ENCODE results near the gene MOG. TPM values are rescaled to one million over a fixed set of nuclear protein-coding genes. Genes with fewer than 3 reads are reported as not detected.

The MOG gene
- total RNA-seq, 2 experiments from 2014 or later, result not detected

GRCh38 chr6:29626948-29627754 is 29.7 kb upstream of the MOG start:
- no peaks in the 10 kb centered on the region for H3K9me3 ChIP-seq (ENCODE audit: control insufficient read depth in 1 of 2, insufficient read depth in 1 of 2, low read length in 2 of 2)
- H3K36me3 Mint-ChIP-seq (ENCODE audit: low read depth), result peaks cover 24% of the 10 kb centered on the region
- H3K27me3 Mint-ChIP-seq, result no peaks in the 10 kb centered on the region
- TF ChIP-seq CTCF (IDR thresholded peaks at IDR 0.05), result no peak
- POLR2A ChIA-PET, result interaction anchor here (1.5 to 2.8 kb wide), 2 partner anchors 14 to 22 kb away, joined by 4 to 14 read pairs; no protein-coding TSS in a partner anchor
- peak overlapping the region in 1 of 2 donors; percentile 18 for H3K27ac ChIP-seq (ENCODE audit: low read depth in 1 of 2, low read length in 2 of 2)
- ATAC-seq (ENCODE audit: poor library complexity) (no peak), DNase-seq (peak in 1 of 14 experiments; percentile 41)
- peaks cover 44% of the 10 kb centered on the region for H3K4me1 Mint-ChIP-seq (ENCODE audit: low read depth)
- H3K4me3 Mint-ChIP-seq, result peak overlapping the region; percentile 83
- H3K9me3 Mint-ChIP-seq, result no peaks in the 10 kb centered on the region
- peak overlapping the region; percentile 31 for H3K27ac Mint-ChIP-seq
- H3K4me1 ChIP-seq (ENCODE audit: insufficient read depth, low read length), result peaks cover 35% of the 10 kb centered on the region
- no peaks in the 10 kb centered on the region for H3K27me3 ChIP-seq (ENCODE audit: control insufficient read depth in 1 of 2, insufficient read depth in 2 of 2, low read length in 2 of 2)
- intact Hi-C loops (cut with DNase I, micrococcal nuclease), result no loop called here
- peaks cover 10% of the 10 kb centered on the region for H3K36me3 ChIP-seq (ENCODE audit: insufficient read depth, low read length)
- H3K4me3 ChIP-seq (ENCODE audit: low read length), result peak overlapping the region; percentile 84
- CTCF ChIA-PET, result interaction anchor here (1.0 to 2.5 kb wide), 3 partner anchors 12 to 27 kb away, joined by 3 to 21 read pairs (median 6); no protein-coding TSS in a partner anchor

- Mint-ChIP-seq H3K27ac (peak overlapping the region; percentile 16), H3K9me3 (no peaks in the 10 kb centered on the region), H3K4me3 (peak overlapping the region; percentile 91), H3K27me3 (no peaks in the 10 kb centered on the region), H3K4me1 (ENCODE audit: low read depth) (peaks cover 44% of the 10 kb centered on the region), H3K36me3 (ENCODE audit: low read depth) (peaks cover 19% of the 10 kb centered on the region)
- POLR2A ChIA-PET, result interaction anchor here (0.6 to 2.8 kb wide), 3 partner anchors 14 to 732 kb away, joined by 3 to 14 read pairs (median 4); no protein-coding TSS in a partner anchor
- Histone ChIP-seq H3K4me3 (ENCODE audit: low read length) (peak overlapping the region; percentile 84), H3K9me3 (ENCODE audit: control insufficient read depth in 1 of 2, insufficient read depth in 1 of 2, low read length in 2 of 2) (no peaks in the 10 kb centered on the region), H3K27ac (ENCODE audit: low read depth in 1 of 2, low read length in 2 of 2) (peak overlapping the region in 1 of 2 donors; percentile 18), H3K27me3 (ENCODE audit: control insufficient read depth in 1 of 2, insufficient read depth in 2 of 2, low read length in 2 of 2) (no peaks in the 10 kb centered on the region), H3K36me3 (ENCODE audit: insufficient read depth, low read length) (peaks cover 8% of the 10 kb centered on the region), H3K4me1 (ENCODE audit: insufficient read depth, low read length) (peaks cover 38% of the 10 kb centered on the region)
- CTCF ChIA-PET, result interaction anchor here (0.7 to 3.4 kb wide), 6 partner anchors 13 to 26 kb away, joined by 3 to 21 read pairs (median 9); no protein-coding TSS in a partner anchor
- intact Hi-C loops (cut with DNase I, micrococcal nuclease), result loop anchor here in 1 of 2 experiments (1.0 kb wide), 1 partner anchor 22 kb away; no protein-coding TSS in a partner anchor
- DNase-seq (peak in 12 of 14 experiments; percentile 17 to 81 (median 52)), ATAC-seq (ENCODE audit: poor library complexity) (peak; percentile 16)
- no peak for TF ChIP-seq CTCF (IDR thresholded peaks at IDR 0.05)
Observed at GRCh38 chr6:29627755-29628418, 29.0 kb upstream of the MOG start.

All from CD4-positive, alpha-beta T cell (primary cell).